Daoy (cell line): Measurements from ENCODE around the gene HOXA11. TPM values are rescaled to one million over a fixed set of nuclear protein-coding genes. Genes with fewer than 3 reads are reported as not detected.

Experiments
- DNase-seq: peaks from one replicate; pipeline ENCODE4 v3.0.0-alpha.2; 2015; ENCODE audit warnings: low read depth
- total RNA-seq: library from RNA; depleted of rRNA; stranded (reverse); fragments of >200 nt; shearing (Covaris generic); gene quantifications from 2 replicates; pipeline ENCODE4 v1.2.3, GENCODE V29; 2014

The HOXA11 gene
- total RNA-seq, 1 experiment from 2014 or later: 7.7 TPM

DNA sequence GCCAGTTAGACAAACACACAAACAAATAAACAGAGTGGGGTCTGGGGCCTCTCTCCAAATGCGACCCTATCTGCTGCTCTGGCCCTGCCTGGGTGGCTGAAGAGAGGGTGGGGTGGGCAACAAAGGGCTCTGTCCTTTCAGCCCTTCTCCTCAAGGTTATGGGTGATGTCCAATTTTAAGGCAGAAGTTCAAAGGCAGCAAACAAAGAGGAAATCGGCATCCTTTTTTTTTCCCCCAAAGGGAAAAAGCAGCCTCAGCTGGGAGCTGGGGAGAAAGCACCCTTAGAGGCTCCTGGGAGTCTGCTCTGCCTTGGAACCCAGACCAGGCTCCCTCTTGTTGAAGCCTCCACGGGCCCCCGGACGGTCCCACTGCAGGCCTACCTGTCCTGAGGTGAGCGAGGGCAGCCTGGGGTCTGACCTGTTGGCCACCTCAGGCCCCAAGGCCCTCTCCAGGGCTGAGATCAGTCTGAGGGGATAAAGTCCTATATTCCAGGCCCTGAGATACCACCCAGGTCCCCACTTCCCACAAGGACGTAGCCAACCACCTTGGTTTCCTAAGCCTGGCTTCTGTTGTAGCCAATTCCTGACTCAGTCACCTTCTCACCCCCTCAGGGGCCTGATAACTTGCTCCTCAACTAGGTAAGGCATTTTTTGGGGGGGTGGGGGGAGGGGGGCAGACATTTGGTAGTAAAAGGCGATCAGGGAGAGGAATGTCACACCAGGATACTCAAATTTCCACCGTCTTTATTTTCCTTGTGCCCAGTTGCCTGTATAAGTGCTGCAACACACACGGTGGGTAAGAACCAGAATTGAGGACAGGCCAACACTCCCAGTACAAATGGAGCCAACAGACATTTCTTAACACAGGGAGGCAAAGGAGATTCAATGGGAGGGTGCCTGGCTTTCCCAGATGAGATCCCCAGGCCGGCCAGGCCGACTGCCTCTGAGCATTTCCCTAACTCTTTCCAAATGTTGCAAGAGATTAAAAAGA lies 4.3 kb downstream of the HOXA11 start:
- DNase-seq: no peak

DNA sequence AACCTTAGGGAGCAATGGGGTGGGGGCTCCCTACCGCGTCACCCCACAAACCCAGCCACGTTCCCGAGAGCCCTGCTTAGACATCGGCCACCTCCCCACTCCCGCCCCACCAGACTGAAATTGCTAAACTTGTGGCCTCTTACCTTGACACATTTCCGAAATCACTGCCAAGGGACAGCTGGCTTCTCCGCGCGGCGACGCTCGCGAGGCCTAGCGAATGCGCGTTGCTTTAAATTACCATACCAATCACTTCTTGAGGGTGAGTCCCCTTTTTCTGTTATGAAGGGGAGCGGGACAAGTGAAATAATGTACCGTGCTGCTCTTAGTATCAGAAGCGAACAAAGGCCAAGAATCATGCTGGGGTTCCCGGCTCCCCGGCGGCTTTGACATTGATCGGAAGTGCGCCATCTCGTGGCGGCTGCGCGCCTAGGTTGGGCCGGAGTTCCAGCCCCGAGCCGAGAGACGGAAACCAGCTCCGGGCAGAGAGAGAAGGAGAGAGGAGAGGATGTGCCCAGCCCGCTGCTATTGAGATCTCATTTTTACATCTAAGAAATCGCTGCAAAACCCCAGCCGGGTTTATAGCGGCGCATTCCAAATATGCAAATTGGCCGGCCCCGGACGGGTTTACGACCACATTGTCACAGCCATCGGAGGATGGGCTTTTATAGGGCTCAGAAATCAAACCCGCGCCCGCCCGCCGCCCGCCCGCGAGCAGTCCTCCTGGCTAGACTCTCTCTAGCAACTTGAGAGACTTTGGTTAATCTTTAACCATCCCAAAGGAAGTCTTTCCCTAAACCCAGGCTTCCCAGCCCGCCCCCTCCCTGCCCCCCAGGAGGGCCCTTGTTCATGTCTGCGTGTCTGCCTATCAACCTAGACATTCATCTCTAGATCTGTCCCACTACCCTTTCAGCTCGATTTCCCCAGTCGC lies 5.3 kb downstream of the HOXA11 start:
- DNase-seq: peak; percentile 91

DNA sequence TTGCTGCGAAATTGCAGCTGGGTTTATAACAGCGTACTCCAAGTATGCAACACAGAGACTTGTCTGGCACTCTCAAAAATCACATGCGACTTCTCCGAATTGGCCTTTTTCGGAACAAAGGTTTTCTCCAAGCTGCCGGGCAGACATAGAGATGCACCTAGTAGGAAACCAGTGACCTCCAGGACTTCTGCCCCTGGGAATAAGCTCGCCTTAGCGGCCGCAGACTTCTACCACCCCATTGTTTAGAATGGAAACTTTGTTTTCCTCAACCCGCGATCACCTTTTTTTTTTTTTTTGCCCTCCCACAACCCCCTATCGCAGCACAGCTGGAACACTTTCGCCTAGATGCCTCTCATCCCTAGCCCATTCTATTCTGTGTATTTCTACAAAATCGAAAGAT lies 6.0 kb downstream of the HOXA11 start:
- DNase-seq: no peak

DNA sequence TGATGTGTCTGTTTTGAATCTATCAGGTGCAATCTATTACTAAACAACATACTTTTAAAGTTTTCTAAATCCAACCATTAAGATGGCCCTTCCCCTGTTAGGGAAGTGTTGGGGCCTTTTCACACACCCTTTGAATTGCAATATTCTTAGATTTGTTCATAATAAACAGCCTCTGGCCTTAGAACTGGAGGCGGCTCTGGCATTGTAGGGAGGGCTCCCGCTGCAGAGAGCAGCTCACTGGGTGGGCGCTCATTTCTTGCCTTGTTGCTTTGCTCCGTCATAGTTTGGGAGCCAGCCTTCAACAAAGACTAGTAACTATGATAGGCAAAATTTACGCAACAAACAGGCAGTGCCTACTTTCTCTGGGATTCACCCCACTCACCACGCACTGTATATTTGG lies 6.7 kb downstream of the HOXA11 start:
- no peak for DNase-seq

DNA sequence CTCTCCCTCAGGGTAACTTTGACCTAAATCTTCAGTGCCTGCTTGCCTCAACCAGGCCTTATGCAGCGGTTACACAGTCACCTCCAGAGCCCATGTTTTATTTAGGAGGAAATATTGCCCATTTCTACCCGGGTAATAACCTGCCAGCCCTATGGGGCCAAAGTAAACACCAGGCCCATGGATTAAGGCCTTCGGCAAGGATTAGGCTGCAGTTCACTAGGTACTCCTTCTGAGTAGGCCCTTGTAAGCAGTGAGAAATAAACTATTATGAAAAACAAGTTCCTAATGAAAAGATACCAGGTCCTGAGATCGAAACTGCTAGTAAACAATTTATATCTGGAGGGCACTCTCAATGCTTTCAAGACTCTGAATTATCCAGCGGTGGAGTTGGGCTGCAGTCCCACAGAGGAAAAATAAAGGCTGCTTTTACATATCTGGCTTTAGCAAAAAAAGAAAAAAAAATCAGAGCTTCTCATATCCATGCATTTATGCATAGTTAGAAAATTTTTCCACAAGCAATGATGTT lies 7.2 kb downstream of the HOXA11 start:
- no peak for DNase-seq

DNA sequence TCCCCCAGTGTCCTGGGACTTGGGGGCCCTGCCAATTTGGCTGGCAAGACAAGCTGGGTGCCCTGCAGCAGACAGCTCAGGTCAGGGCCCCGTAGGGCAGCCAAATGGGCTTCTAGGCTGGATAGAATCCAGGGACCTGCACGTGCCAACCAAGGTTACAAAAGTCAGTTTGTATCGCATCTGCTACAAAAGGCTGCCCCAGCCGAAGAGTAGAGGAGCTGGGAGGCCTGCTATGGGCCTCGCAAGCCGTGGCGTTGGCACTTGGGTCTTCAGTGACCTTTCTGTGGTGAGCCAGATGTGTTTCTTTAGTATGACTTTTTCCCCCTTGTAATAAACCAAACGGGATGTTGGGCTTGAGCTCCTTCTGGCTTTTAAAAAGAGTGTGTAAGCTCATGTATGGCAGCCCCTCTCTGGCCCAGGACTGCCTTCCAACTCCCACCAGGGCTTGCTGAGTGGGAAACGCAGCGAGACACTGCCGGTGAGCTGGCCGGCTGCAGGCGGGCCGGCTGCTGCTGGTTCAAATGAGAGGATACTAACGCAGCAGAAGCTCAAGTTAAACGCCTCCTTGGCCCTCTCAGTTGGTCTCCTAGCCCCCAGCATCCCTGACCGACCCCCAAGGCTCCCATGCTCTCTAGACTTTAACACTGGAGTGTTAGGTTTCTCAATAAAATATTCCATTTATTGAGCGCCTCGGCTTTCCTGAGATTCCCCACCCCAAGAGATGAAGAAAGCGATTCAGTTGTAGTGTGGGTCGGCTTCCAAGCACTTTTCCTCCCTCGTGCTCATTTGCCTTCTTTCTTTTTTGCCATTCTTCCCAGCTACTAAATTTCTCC lies 7.9 kb downstream of the HOXA11 start:
- no peak for DNase-seq

DNA sequence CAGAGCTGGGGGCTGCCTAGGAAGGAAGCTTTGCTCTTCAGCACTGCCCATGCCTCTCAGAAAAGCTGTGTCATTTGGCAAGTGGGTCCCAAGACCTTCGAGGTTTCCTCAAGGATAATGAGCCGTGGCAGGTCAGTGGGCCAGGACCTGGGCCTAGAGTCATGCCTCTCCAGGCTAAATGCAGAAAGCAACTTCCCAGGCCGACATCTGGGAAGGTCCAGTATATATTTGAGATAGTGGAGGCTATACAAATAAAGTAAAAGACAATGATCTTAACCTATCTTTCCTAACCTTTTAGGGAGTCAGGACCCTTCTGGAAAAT lies 8.5 kb downstream of the HOXA11 start:
- DNase-seq: no peak

DNA sequence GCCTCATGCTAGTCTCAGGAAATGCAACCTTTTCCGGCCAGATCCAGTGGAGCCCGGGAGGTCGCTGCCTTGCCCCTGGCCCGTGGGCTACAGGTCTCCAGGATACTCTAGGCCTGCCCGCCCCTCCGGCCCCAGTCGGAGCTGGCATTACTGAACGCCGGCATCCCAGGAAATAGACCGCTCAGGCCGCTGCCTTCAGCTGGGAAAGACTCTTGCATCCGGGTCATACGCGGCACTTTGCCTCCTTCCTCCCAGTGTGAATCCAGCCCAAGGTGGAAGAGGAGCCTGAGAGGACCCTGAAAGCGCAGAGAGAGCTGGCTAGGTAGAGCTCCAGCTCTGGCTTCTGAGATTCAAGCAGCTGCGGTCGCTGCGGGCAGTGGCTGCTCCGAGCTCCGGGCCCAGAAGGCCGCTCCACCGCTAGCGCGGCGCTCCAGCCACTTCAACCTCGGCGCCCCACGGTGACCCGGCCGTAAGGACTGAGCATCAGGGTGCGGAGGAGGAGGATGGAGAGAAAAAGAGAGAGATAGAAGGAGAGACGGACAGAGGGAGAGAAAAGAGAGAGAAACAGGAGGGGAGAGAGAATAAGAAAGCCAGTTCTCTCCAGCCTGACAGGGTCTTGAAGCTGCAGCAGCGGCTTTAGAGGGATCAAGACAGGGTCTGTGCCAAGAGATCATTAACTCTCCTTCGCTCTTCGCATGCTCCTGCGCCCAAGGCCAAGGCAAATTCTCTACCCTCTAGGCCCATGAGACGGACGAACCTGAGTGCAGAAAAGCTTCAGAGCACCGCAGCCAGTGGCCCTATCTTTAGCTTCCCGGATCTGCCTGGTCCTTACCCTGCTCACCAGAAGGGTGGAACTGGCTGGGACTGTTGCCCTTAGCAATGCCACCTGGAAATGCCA lies 9.2 kb downstream of the HOXA11 start:
- no peak for DNase-seq

DNA sequence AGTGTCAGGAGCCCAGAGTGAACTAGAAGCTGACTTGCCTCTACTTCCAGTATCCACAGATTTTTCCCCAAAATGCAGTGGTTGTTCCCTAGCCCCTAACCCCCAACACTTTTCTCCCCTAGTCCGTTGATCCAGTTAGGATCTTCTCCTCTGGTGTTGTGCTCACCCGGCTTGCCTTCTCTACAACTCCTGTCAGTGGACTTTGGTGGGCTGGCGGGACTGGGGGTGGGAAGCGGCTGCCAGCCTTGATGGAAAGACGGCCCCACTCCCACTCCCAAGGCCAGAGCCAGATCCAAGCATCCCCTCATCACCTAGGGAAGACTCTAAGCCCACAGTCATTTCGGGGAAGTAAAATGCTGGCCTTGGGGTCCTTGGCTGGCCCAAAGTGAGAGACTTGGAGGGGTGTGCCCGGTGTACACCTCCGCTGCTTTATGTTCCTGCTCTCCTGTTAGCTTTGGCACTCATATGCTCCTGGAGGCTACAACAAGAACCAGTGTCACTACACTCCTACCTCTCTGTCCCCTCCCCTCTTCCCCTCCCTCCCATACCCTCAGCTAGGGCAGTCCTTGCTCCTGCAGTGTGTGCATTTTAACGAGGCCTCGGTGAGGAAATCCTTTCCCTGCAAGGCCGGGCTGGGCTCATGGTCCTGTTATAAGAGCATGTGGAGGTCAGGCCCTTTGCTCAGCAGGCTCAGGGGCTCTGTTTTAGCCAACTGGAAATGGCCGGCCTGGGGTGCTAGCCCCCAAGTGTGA lies 10.0 kb downstream of the HOXA11 start:
- DNase-seq: no peak

DNA sequence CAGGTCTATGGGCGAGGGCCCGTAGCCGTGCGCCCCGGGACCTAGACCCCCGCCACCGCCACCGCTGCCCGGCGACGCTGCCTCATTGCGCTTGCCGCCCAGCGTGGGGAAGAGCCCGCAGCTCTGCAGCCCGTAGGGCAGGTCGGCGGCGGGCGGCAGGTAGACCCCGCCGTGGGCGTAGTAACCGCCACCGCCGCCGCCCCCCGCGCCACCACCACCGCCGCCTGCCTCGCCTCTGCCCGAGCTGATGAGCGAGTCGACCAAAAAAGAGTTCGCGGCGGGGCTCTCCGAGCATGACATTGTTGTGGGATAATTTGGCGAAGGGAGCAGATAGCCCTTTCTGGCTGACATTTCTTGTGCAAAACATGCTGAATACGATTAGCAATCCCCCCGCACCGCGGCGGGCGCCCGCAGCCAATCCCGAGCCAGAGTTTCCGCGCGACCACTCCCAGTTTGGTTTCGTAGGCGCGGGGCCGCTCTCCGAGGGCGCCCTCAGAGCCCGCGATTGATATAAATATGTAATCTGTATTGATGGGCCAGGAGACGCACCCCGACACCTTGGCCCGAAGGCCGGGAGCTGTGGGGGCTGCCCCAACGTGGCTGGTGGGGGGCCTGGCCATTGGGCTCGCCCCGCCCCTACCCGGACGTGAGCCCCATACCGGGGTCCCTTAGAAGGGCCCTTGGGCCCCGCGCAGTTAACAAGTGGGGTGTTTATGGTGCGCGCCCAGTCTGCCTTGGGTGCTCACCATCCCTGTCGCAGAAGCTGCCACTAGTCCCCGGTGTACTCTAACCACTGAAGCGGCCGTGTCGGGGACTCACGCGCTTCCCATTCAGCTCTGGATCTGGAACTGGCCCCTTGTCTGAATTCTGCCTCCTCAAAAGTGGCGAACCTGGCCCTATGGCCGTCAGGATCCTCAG lies 10.8 kb downstream of the HOXA11 start, which contains the start of gene HOXA10:
Gene HOXA10, minus strand, starts transcription at position 365 of the 918 bp plus-strand sequence. Its CDS starts 14 bp downstream, at position 351.
- peak; percentile 62 for DNase-seq

DNA sequence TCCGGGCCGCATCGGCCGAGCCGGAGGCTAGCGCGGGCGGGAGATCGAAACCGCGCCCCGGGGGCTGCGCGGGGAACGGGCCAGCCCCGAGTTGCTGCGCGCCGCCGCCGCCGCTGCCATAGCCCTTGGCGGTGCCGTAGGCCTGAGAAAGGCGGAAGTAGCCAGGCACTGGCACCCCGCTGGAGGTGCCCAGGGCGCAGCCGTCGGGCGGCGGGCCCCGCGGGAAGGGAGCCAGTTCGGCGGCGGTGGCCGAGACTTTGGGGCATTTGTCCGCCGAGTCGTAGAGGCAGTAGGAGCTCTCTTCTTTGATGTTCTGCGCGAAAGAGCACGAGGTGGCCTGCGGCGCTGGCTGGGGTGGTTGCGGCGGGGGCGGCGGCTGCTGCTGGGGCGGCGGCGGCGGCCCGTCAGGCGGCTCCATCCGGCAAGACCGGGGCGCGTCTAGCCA lies 11.5 kb downstream of the HOXA11 start:
- DNase-seq: peak; percentile 82

DNA sequence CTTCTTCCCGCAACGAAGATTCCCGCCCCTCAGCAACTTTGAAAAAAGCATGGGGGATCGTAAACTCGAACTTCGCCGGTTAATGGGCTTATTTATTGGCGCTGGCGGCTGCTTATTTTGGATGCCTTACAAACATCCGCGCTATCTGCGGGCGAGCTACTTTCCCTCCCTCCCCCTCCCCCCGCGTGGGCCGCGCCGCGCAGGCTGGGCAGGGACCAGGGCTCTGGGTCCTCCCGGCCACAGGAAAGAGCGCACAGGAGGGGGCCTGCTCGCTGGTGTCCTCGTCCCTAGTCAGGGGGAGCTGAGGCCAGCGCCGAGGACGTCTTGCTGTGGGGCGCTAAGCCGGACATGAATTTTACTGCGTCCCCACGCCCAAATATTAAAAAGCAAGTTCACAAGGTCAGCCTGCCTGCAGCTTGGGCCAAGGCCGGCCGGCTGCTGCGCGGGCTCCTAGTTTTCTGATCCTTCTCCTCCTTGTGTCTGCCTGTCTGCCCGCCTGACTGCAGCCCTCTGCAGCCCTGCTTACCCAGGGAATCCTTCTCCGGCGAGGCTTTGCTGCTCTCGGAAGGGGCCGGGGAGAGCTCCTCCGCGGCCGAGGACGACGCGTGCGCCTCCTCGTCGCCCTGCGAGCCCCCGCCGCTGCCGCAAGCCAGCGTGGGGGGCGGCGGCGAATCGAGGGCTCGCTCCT lies 12.1 kb downstream of the HOXA11 start:
- peak; percentile 79 for DNase-seq

DNA sequence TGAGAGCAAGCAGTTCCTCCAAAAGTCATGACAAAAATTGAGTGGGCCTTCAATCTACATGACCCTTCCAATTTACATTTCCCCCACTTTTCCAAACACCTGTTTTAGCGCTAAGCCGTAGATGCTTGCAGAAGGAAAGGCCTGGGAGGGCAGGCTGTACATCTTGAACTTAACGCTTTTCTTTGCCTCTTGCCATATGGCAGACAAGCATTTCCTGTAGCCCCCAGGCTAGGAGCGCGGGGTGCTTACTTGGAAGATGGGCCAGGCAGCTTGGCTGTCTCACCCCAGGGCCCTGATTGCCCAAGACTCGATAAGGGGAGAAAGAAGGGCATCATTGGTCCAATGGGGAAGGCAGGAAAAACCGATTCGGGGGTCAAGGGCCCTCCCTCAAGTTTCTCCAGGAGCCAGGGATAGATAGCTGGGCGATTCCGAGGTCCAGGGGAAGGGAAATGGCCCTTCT lies 12.7 kb downstream of the HOXA11 start:
- DNase-seq: peak; percentile 50

DNA sequence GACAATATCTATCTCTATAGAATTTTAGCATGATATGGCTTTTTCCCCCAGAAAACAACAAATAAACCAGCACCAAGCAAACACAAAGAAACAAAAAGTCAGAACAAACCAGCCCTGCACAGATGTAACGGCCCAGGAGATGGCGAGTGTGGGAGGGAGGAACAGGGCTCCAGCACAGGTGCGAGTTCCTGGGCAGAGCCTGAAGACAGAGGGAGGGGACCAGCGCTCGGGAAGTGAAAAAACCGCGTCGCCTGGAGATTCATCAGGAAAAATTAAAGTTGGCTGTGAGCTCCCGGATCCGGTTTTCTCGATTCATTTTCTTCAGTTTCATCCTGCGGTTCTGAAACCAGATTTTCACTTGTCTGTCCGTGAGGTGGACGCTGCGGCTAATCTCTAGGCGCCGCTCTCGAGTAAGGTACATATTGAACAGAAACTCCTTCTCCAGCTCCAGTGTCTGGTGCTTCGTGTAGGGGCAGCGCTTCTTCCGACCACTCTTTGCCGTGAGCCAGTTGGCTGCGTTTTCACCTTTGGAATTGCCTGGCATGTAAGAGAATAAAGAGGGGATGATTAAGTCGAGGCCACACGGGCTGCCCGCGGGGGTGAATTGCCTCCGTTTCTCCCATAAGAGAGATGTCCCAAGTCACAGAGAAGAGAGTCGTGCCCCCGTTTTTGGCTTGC lies 13.3 kb downstream of the HOXA11 start:
- DNase-seq: no peak

DNA sequence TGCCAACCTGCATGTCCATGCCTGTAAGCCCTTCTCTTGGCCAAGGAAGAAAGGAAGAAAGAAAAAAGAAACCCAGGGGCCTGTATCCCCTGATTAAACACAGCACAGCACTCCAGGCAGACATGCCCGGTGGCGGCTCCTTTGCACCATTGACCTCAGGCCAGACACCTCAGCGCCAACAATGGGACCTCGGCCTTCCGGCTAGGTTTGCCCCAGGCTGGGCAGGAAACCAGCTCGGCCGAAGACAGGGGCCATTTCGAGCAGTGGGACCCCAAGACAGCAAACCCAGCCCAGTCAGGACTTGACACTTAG lies 13.8 kb downstream of the HOXA11 start:
- no peak for DNase-seq

DNA sequence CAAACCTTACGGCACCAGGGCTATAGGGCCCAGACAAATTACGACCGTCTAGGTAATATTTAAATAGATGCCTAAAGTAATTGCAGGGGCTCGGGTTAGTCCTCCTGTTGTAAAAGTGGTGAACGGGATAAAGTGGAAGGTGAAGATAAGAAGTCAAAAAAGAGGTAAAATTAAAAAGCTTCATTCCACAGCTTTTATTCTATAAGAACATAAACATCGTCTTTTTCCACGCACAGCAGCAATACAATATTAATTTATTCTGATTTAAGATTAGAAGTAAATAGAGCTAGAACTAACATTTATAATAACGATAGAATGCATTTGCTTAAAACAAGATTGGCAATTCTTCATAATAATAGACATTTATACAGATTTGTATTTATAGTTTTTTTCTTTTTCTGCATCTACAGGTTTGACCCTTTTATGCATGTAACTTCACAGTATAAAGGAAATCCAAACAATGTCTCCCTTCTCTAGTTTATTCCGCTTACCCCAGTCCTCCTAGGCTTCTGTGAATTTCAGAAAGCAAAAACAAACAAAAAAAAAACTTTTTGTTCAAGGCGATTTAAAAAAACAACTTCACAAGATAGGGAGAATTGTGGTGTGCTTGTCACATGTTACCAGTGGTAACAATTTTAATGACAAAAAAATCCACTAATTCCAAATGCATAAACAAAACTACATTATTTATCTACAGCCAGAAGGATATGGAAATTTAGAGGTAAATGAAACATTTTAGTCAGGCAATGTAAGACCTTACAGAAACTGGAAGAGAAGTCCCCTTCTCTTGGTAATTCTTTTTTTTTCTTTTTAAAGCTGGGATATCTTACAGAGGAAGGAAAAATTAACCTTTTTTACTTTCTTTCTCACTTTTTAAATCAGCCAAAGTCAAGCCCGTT lies 14.4 kb downstream of the HOXA11 start:
- DNase-seq: no peak
